Measurements from ENCODE around the gene AK8.

AK8 gene, protein sequence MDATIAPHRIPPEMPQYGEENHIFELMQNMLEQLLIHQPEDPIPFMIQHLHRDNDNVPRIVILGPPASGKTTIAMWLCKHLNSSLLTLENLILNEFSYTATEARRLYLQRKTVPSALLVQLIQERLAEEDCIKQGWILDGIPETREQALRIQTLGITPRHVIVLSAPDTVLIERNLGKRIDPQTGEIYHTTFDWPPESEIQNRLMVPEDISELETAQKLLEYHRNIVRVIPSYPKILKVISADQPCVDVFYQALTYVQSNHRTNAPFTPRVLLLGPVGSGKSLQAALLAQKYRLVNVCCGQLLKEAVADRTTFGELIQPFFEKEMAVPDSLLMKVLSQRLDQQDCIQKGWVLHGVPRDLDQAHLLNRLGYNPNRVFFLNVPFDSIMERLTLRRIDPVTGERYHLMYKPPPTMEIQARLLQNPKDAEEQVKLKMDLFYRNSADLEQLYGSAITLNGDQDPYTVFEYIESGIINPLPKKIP

DNA sequence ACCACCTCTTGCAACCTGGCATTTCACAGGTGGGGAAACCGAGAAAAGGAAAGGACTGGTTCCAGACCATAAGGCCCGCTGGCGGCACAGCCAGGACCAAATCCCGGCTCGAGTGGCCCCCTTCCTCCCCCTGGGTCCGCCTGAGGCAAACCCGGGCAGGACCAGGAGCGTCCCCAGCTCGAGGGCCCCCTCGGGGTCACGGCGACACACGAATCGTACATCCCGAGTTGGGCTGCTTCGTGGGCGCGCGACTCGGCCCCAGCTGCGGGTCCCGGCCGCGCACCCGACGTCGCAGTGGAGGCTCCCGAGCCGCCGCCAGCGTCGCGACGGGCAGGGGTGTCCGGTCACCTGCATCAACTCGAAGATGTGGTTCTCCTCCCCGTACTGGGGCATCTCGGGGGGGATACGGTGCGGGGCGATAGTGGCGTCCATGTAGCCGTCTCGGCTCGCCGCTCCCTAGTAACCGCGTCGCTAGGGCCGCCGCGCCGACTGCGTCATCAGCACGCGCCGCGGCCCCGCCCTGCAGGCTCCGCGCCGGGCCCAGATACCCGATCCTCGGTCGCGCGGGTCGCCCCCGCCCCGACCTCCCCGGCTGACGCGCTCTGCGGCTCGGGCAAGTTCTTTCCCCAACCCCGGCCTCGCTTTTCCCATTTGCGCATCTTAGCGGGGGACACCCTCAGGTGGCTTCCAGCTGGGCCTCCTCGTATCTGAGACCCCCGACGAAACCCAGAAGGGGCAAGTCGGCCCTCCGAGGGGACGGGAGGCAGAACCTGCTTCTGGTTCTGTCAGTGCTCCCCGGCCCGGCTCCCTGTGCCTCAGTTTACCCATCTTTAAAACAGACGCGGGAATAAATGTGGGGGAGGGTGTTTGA is at the start of gene AK8:
Gene AK8, minus strand, starts transcription at position 461 of the 871 bp plus-strand sequence. Its CDS starts 29 bp downstream, at position 432.
- DNase-seq, result peak; percentile 87

DNA sequence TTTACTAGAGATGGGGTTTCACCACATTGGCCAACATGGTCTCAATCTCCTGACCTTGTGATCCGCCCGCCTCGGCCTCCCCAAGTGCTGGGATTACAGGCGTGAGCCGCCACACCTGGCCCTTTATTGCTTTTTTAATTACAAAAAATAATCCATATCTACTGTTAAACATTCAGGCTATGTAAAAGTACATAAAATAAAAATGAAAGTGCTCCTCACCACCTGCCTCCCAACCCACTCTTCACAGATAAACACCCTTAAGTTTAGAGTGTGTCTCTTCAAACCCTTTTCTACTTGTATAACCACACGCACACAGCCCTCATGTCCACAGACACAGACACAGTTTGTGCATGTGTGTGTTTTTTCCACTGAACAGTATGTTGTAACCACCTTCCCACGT is 49.6 kb upstream of the AK8 start:
- no peak for DNase-seq

DNA sequence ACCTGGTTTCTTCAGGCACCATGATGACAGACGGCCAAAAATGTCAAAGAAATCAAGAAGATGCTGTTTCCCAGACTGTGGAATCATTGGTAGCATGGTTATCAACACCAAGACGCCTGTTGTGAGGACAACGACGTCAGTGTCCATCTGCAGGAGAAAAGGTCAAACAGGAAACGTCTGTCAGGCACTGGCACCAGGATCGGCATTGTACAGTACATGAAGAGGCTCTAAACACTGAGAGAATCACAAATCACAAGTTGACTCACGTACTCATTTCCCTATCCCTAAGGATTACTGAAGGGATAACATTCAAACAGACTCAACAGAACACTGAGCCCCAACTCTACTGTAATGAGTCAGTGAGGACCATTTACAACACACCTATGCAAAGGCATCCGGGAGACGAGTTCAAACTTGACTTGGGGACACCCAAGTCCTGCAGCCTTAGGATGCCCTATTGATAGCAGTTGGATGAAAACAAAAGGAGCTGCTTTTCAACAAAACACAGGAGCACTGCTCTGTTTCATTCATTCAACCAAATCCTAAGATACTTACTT is 45.3 kb upstream of the AK8 start:
- DNase-seq, result no peak

DNA sequence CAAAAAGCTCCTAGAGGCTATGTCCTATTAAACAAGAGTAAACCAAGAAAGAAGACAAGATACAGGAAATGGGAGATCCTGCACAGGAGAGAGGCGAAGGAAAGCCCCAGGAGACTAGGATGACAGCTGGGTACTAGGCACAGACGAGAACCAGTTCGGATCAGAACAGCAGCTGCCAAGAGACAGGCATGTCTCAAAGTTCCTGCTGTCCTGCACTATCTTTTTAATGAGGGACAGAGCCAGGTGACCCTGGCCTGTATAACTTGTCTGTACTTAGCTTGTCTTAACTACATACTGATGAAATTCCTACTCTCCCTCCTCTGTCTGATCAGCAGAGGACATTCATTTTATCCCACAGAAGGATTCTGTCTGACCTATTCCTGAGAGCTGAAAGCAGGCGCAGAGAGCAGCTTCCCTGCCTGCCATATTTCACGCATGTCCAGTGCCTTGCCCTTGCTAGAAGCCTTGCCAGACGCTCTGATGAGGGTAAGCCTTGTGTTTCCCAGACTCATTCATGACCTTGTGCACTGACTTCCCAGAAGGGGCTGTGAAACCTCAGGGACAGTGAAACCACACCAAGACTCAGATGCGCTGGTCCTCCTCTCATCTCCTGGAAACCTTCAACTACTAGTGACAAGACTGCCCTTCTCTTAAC is 41.7 kb upstream of the AK8 start:
- no peak for DNase-seq

DNA sequence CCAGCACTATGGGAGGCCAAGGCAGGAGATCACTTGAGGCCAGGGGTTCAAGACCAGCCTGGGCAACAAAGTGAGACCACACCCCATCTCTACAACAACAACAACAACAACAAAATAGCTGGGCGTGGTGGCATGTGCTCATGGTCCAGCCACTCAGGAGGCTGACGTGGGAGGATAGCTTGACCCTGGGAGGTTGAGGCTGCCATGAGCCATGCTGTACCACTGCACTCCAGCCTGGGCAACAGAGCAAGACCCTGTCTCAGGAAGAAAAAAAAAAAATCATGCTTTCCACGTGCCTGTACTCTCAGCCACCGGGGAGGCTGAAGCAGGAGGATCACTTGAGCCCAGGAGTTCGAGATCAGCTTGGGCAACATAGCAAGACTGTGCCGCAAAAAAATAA is 36.8 kb upstream of the AK8 start:
- DNase-seq, result no peak

DNA sequence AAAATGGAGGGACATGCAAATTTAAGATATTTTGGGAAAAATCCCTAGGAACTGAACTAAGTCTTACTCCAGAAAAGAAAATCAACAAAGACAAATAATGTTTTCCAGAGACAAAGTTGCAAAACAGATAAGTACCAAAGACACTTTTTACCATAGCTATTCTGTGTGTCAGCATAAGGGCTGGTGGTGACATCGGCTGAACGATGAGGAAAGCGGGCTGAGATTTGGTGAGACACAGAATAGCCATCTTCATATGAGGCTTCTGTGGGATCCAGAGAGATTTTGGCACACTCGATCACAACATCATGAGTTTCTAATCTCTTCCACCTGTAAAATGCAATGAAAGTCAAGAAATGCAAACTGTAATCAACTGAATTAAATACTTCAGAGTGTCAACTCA is 34.0 kb upstream of the AK8 start:
- no peak for DNase-seq

DNA sequence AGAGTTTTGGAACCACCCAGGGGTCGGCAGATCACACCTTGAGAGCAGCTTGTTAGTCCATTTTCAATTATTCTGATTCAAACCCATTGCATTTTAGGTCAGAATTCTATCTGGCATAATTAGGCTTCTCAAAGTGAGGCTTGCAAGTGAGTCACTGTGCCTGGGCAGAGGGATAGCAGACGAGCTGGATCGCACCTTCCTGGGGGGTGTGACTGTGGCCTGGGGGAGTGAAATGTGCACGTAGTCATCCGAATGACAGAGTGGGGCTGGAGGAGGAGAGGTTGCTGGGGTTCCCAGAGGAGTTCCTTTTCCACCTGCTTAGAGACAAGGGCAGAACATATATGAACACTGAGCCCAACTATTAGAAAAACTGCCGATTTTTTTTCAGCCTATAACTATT is 32.3 kb upstream of the AK8 start:
- DNase-seq, result no peak

DNA sequence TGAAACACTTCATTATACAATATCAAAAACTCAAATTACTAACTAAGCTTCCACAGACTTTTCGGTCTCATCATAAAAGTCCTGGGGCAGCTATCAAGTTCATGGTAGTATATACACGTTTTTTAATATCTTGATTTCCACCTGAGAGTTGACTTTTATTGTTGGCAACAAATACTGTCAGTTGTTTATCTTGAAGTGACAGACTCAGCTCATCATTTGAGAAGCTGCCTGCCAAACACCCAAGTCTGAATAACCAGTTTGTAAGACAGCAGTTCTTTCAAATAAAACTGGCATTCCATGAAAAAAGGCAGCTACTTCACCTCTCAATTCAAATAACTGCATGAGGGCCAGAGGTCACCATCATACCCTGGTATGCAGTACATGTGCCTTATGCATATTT is 31.2 kb upstream of the AK8 start:
- DNase-seq, result no peak

DNA sequence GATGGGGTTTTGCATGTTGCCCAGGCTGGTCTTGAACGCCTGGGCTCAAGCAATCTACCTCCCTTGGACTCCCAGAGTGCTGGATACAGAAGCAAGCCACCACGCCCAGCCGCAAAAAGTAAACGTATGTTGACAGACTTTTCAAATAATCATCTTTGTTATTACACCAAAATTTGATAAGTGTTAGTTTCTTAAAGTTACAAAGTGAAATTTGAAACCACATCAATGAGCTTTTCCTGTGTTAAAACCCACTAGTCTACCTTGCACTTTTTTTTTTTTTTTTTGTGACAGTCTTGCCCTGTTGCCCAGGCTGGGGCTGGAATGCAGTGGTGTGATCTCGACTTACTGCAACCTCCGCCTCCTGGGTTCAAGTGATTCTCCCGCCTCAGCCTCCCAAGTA is 30.6 kb upstream of the AK8 start:
- DNase-seq, result no peak

DNA sequence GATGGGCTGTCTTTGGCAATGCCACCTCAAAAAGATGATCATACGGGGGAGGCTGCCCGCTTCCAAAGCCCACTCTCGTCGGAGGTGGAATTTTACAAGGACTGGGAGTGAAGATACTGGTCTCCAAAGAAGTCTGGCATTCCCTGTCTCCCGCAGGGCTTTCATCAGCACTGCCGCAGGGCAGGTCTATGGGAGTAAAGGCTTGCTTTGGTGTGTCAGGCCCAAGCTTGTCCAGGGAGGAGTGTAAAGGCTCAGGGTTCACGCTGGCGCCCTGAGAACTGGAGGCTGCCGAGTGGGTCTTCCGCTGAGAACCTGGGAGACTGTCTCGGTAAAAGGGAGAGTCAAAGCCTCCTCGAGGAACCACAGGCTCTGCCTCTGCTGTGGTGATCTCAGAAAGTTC is 27.6 kb upstream of the AK8 start:
- no peak for DNase-seq

DNA sequence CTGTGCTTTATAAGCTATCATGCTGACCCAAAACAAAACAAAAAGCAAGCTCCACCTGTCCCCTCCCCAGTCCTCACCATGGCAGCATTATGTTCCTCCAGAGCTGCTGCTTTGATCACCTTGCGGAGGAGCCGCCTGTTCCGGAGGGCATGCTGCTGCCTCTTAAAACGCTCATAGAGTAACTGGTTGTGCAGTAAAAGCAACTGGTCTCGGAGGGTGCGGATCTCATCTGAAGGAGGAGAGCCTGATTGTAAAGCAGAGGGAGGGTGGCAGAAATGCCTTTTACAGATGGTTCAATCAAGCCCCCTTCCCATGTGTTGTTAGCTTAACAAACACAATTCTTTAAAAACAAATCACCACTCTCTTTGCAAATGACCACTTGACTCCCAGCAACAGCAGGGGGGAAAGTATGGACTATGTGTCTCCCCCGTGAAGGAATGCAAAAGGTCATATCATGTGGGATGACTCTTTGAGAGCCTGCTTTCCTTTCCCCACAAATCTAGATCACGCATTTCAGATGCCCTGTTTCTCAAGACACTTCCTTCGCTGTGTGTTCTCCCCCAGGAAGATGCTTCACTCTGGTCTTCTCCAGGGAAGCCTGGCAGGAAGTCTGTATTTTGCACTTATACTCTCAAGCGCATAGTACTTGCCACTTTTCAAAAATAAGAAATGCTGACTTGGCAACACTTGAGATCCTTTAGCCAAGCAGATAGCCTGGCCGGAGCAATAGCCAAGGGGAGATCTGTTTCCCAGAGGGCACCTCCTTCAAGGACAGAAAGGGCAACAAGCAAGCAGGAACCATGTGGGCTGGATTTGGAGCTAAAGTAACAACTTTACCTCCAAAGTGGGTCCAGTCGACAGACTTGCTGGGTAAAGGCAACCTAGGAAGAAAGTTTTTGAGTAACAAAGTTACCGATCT is 25.7 kb upstream of the AK8 start:
- no peak for DNase-seq

DNA sequence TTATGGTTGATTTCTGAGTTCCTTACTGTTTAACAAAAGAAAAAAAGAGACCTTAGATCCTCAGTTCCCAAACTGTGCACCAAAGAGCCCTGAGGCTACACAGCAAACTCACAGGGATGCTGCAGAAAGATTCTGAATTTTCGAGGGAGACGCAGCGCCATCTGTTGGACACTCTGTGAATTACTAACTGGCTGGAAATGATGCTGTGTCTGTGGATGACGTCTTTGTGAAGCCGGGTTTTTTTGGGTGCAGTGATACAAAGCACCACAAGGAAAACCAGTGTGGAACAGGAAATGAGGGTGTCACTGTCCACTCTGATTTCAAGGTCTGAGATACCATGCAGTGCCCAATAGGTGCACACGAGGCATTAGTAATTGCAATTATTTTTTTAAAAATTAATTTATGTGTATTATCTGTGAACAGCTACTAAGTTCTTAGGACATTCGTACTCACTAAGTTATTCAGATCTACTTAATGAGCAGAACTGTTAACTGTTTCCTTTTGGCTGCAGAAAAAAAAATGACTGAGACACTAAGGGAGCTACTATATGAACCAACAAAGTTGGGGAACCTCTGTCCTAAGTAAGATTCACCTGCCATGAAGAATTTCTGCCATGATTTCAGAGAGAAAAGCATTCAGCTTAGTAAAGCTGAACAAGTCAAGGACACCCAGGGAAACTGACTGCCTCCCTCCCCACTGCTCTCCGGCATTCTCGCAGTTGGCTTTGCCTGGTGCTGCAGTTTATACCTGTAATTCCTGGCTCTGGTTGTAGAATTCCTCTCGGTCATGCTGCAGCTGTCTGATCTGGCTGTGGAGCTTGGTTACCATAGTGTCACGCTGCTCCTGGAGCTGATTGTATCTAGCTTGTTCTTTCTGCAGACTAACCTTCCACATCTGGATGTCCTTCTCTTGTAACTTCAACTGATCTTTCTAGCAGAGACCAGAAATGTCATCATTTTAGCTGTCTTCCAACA is 24.1 kb upstream of the AK8 start:
- peak; percentile 84 for DNase-seq

DNA sequence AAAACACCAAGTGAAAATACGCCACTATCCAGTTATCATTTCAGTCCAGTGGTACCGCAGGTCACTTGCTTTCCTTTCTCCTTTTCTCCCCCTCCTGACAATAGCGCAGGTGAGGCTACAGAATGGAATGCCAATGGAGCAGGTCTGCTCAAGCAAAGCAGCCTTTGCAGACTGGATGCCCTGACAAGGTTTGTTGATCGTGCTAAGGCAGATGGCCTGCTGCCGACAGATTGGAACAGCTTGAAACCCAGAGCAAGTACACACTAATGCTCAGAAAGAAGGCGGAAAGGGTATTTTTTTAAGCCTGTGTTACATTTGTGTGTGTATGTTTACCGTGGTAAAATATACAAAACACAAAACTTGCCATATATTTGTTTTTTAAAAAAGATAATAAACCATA is 20.0 kb upstream of the AK8 start:
- no peak for DNase-seq

DNA sequence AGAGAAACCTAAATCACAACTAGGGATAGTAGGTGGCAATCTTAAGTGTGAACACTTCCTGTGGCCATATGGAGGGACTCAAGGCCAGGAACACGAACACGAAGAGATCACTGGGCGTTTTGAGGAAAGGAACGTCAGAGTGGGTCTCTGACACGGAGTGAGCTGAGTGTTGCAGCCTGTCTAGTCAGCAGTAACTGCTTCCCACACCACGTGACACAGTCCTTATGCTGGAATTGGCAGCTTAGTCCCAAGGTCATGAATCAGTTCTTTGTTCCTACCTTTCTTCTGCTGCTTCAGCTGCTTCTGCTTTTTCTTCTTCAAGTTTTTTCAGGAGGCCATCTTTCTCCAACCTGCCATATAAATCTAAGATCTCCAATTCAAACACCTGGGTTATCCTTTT is 18.8 kb upstream of the AK8 start:
- peak; percentile 14 for DNase-seq

DNA sequence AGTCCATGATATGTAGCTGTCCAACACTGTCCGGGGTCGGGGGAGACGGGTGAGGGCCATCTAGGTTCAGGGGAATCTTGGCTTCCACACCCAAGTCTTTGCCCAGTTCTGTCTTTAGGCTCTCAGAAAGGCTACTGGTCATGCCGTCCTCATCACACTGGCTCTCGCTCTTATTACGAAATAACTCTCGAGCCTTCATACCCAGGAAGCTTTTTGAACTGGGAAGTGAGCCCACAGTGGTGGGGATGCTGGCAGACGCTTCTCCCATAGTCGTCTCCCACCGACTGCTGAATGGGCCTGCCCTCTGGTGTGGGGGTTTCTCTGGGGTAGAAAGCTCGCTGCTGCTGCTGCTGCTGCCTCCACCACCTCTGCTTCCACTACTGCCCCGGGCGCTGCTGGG is 18.2 kb upstream of the AK8 start:
- no peak for DNase-seq

DNA sequence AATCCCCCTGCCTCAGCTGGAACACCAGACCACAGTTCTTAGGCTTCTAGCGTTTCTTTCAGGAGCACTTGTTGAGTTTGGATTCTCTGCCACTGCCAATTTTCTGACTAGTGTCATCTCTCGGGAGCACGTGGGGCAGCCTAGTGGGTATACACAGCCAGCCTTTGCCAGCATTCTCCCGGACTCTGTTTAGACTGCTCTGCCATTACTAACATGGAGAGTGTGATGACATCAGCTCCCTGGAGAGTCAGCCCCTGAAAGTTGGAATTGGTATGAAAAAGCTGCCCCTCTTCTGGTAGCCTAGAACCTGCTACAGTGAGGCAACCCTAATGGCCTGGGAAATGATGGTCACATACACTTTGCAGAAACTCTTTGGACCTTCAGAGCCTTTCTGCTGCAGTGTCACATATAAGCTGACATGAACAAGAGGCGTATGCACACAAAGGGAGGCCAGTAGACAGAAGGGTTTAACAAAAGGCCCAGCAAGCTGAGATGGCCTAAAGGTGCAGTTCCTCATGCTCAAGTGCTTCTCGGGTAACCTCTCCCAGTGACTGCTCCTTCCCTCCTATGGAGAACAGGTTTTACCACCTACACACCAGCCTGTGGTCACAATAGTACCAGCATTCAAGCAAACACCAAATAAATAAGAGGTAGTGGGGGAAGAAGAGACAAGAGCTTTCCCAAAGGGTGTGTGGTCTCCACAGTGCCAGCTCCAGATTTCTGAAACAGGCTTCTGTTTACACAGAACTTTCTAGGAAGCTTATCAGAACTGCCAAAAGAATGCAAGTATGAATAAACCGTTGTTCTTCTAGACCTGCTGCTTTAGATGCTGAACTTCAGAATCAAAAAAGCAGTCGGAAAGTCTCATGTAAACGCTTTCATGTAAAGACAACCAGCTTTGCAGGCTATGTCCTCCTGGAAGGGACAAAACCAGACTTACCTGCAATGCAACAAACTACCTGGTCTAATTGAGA is 17.1 kb upstream of the AK8 start:
- no peak for DNase-seq

DNA sequence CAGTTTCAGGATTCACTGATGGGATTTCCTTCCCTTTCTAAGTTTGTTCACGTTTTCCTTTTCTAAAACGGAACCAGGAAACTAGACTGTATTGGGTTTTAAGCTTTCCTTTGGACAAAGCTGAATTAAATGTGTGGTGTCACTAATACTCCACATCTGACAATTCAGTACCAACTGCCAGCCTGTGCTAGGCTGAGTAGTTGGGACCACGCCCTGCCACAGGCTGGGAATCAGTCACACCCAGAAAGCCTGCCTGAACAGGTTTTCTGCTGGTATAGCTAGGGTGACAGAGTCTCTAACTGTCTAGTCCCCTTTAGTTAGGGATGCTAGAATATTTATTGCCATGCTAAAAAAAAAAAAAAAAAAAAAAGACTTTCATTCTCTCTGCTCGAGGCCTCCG is 16.3 kb upstream of the AK8 start:
- DNase-seq, result no peak

DNA sequence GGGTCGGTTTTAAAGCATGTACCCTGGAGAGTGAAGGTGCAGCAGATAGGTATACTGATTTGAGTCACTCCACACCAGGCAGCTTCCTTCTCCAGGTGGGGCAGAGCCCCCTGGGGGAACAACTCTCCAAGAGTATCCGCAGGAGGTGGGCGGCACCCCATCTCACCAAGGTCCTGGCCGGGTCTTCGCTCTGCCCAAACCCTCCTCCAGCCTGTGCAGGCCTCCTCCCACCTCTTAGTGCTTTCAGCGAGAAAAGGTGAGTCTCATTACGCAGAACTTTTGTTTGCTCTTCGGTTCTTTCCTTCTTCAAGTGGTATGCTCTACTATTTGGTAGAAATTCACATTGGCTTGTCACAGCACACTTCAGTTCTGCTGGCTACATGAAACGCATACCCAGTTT is 14.3 kb upstream of the AK8 start:
- DNase-seq, result no peak

DNA sequence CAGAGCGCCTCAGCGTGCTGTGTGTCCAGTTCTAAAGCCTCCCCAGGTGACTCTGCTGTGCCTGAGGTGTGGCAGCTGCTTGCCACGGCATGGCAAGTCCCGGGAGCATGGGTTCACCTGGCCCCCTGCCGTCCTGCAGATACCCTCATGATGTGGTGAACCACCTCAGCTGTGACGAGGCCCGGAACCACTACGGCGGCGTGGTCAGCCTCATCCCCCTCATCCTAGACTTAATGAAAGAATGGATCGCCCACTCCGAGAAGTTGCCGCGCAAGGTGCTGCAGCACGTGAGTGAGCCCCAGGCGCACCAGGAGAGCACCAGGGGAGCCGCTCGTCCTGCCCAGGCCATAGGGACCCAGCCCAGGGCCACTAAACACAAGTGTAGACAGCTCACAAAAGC is 10.1 kb upstream of the AK8 start:
- no peak for DNase-seq
